Measurements from ENCODE around the gene LRP10. TPM values are rescaled to one million over a fixed set of nuclear protein-coding genes. Genes with fewer than 3 reads are reported as not detected.
"Not testable (repeated sequence)": the region's sequence is repeated elsewhere in the genome, so short reads cannot be mapped to it uniquely, and the experiment has no call there.

LRP10 gene
- polyA plus RNA-seq, 1 donor from 2014 or later: 0.22 TPM

DNA sequence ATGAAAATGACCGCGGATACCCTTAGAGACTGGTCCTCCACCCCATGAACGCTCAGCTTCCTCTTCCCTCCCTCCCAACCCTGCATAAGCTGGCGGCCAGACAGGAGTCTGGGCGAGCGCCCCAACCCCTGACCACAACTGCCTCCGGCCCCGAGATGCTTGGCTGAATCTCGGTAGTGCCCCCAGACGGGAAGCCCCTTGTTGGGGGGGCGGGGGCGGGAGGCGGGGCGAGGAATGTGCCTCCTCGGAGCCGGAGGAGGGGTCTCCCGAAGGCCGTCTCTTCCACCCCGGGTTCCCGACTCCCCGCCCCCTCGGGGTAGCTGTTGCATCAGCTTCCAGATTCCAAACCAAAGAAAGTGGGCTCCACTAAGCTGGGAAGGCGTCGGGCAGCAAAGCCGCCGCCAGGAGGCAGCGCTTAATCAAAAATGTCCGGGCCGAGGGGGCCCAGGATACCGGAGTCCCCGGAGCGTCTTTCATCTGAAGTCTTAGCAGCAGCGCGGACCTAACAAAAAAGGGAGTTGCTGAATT lies 48.9 kb upstream of the LRP10 start:
- H3K9me2 ChIP-seq (ENCODE audit: insufficient read depth, low read length): no peaks in the 10 kb centered on the region
- H3K27me3 ChIP-seq (ENCODE audit: insufficient read depth, low read depth, low read length): peaks cover 13% of the 10 kb centered on the region
- H3K79me2 ChIP-seq (replicated peaks; ENCODE audit: insufficient read depth, low read length): no peaks in the 10 kb centered on the region
- H3K4me3 ChIP-seq (ENCODE audit: low read length): peak overlapping the region; percentile 59
- TF ChIP-seq, protein P1, sequence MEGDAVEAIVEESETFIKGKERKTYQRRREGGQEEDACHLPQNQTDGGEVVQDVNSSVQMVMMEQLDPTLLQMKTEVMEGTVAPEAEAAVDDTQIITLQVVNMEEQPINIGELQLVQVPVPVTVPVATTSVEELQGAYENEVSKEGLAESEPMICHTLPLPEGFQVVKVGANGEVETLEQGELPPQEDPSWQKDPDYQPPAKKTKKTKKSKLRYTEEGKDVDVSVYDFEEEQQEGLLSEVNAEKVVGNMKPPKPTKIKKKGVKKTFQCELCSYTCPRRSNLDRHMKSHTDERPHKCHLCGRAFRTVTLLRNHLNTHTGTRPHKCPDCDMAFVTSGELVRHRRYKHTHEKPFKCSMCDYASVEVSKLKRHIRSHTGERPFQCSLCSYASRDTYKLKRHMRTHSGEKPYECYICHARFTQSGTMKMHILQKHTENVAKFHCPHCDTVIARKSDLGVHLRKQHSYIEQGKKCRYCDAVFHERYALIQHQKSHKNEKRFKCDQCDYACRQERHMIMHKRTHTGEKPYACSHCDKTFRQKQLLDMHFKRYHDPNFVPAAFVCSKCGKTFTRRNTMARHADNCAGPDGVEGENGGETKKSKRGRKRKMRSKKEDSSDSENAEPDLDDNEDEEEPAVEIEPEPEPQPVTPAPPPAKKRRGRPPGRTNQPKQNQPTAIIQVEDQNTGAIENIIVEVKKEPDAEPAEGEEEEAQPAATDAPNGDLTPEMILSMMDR (IDR thresholded peaks at IDR 0.05; ENCODE audit: poor library complexity, severe bottlenecking): peak; percentile 75
- TF ChIP-seq, protein P2, sequence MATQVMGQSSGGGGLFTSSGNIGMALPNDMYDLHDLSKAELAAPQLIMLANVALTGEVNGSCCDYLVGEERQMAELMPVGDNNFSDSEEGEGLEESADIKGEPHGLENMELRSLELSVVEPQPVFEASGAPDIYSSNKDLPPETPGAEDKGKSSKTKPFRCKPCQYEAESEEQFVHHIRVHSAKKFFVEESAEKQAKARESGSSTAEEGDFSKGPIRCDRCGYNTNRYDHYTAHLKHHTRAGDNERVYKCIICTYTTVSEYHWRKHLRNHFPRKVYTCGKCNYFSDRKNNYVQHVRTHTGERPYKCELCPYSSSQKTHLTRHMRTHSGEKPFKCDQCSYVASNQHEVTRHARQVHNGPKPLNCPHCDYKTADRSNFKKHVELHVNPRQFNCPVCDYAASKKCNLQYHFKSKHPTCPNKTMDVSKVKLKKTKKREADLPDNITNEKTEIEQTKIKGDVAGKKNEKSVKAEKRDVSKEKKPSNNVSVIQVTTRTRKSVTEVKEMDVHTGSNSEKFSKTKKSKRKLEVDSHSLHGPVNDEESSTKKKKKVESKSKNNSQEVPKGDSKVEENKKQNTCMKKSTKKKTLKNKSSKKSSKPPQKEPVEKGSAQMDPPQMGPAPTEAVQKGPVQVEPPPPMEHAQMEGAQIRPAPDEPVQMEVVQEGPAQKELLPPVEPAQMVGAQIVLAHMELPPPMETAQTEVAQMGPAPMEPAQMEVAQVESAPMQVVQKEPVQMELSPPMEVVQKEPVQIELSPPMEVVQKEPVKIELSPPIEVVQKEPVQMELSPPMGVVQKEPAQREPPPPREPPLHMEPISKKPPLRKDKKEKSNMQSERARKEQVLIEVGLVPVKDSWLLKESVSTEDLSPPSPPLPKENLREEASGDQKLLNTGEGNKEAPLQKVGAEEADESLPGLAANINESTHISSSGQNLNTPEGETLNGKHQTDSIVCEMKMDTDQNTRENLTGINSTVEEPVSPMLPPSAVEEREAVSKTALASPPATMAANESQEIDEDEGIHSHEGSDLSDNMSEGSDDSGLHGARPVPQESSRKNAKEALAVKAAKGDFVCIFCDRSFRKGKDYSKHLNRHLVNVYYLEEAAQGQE (IDR thresholded peaks at IDR 0.05; ENCODE audit: borderline replicate concordance): no peak
- peak; percentile 77 for TF ChIP-seq RAD21 (conservative IDR thresholded peaks at IDR 0.05)
- TF ChIP-seq TAF1 (IDR thresholded peaks at IDR 0.05; ENCODE audit: low read depth): no peak
- TF ChIP-seq SMC3 (conservative IDR thresholded peaks at IDR 0.05; ENCODE audit: poor library complexity): peak; percentile 79
- H3K9me3 ChIP-seq (ENCODE audit: low read length): no peaks in the 10 kb centered on the region
- no peaks in the 10 kb centered on the region for H3F3A ChIP-seq (ENCODE audit: insufficient read depth, low read length, poor library complexity, severe bottlenecking)
- H3K9ac ChIP-seq (ENCODE audit: low read length): peak overlapping the region; percentile 9
- H3K27ac ChIP-seq (ENCODE audit: low read length): no peak overlapping the region
- no peaks in the 10 kb centered on the region for H3K36me3 ChIP-seq (ENCODE audit: insufficient read depth, low read length)
- peak overlapping the region; percentile 69 for H3K4me2 ChIP-seq (ENCODE audit: low read length)
- H2AFZ ChIP-seq (ENCODE audit: low read depth, low read length): peak overlapping the region; percentile 41
- H4K20me1 ChIP-seq (ENCODE audit: insufficient read depth): no peaks in the 10 kb centered on the region

DNA sequence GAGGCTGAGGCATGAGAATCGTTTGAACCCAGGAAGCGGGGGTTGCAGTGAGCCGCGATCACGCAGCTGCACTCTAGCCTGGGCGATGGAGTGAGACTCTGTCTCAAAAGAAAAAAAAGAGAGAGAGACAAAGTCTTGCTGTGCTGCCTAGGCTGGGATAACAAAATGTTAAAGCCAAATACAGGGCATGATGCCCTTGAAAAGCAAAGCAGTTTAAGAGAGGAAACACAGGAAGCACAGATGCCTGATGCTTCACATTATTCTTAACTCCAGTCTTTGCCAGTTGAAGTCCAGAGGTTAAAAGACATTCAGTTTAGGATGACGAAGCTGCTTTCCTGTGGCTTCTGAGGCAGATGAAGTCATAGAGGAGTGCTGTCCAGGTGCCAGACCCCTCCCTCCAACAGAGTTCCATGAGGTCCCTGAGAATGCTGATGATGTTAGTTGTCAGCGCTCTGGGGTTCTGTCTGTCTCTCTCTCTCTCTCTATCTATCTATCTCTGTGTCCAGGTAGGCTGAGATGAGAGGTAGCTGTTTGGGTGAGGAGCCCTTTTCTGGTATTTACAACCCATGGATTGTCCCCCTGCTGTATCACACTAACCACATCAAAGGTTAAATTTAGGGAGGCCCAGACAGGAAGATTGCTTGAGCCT lies 46.7 kb upstream of the LRP10 start:
- Histone ChIP-seq H3K9me3 (ENCODE audit: low read length) (no peaks in the 10 kb centered on the region), H3K4me3 (ENCODE audit: low read length) (no peak overlapping the region), H3K79me2 (replicated peaks; ENCODE audit: insufficient read depth, low read length) (peaks cover under 1% of the 10 kb centered on the region), H3K9ac (ENCODE audit: low read length) (no peak overlapping the region), H3K27me3 (ENCODE audit: insufficient read depth, low read depth, low read length) (peaks cover 13% of the 10 kb centered on the region), H3K9me2 (ENCODE audit: insufficient read depth, low read length) (no peaks in the 10 kb centered on the region), H3K4me2 (ENCODE audit: low read length) (no peak overlapping the region), H3K36me3 (ENCODE audit: insufficient read depth, low read length) (no peaks in the 10 kb centered on the region), H4K20me1 (ENCODE audit: insufficient read depth) (no peaks in the 10 kb centered on the region), H2AFZ (ENCODE audit: low read depth, low read length) (no peak overlapping the region), H3K27ac (ENCODE audit: low read length) (no peak overlapping the region), H3F3A (ENCODE audit: insufficient read depth, low read length, poor library complexity, severe bottlenecking) (no peaks in the 10 kb centered on the region)
- TF ChIP-seq EZH2 (IDR thresholded peaks at IDR 0.05; ENCODE audit: borderline replicate concordance, insufficient read depth, low read length, poor library complexity, severe bottlenecking) (no peak), SMC3 (conservative IDR thresholded peaks at IDR 0.05; ENCODE audit: poor library complexity) (no peak), RAD21 (conservative IDR thresholded peaks at IDR 0.05) (no peak), POLR2AphosphoS5 (IDR thresholded peaks at IDR 0.05) (no peak), EP300 (conservative IDR thresholded peaks at IDR 0.05; ENCODE audit: poor library complexity, severe bottlenecking) (no peak)
- TF ChIP-seq, protein P2 (IDR thresholded peaks at IDR 0.05; ENCODE audit: borderline replicate concordance): no peak
- TF ChIP-seq, protein P1 (IDR thresholded peaks at IDR 0.05; ENCODE audit: poor library complexity, severe bottlenecking): no peak

DNA sequence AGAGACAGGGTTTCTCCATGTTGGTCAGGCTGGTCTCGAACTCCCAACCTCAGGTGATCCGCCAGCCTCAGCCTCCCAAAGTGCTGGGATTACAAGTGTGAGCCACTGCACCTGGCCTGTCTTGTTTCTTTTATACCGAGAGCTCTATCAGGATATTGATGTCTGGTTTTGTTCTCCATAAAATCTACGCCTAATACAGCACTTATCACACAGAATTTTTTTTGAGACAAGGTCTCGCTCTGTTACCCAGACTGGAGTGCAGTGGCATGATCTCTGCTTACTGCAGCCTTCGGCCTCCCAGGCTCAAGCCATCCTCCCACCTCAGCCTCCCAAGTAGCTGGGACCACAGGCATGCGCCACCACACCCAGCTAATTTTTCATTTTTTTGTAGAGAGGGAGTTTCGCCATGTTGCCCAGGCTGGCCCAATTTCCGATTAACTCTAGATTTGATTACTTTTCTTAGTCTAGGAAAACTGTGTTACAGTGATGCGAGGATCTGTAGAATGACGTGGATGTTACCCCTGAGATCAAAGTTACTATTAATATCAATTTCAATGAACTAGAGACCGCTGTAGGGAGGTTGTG lies 42.4 kb upstream of the LRP10 start:
- Histone ChIP-seq H3K4me2 (ENCODE audit: low read length) (peak overlapping the region; percentile 33), H2AFZ (ENCODE audit: low read depth, low read length) (peak overlapping the region; percentile 89), H3K4me3 (ENCODE audit: low read length) (peak overlapping the region; percentile 98), H3K27ac (ENCODE audit: low read length) (peak overlapping the region; percentile 65), H3K9ac (ENCODE audit: low read length) (peak overlapping the region; percentile 85), H3K79me2 (replicated peaks; ENCODE audit: insufficient read depth, low read length) (peaks cover 11% of the 10 kb centered on the region)
- not testable (repeated sequence) for H3K36me3 ChIP-seq (ENCODE audit: insufficient read depth, low read length); H4K20me1 ChIP-seq (ENCODE audit: insufficient read depth); H3K27me3 ChIP-seq (ENCODE audit: insufficient read depth, low read depth, low read length); H3K9me2 ChIP-seq (ENCODE audit: insufficient read depth, low read length); H3F3A ChIP-seq (ENCODE audit: insufficient read depth, low read length, poor library complexity, severe bottlenecking); H3K9me3 ChIP-seq (ENCODE audit: low read length)

Data from neural cell (in vitro differentiated cells).